SK-N-SH (cell line): ENCODE results near the gene BMAL1. TPM values are rescaled to one million over a fixed set of nuclear protein-coding genes. Genes with fewer than 3 reads are reported as not detected.

ENCODE experiments used
- CTCF ChIA-PET: fragments of 300-600, 350-600 bp; formaldehyde crosslinking; extraction: SDS; loops from one replicate; lab custom pipeline; 2021; lab: Yijun Ruan, JAX
- POLR2A ChIA-PET: fragments of 350-600 bp; sonication (Branson Sonifier 250); formaldehyde crosslinking; extraction: SDS; loops from one replicate; lab custom pipeline; 2020; ENCODE audit warnings: antibody characterized with exemption, inconsistent platforms; lab: Yijun Ruan, JAX
- DNase-seq: peaks from one replicate; pipeline ENCODE4 v3.0.0; 2012
- H2AFZ ChIP-seq: fragments of 200-600 bp; sonication (generic); 2 replicates; pipeline ENCODE4 v1.8.1; 2016; ENCODE audit warnings: antibody characterized with exemption, mild to moderate bottlenecking, low read depth
- H3F3A ChIP-seq: fragments of 200-600 bp; sonication (generic); replicated peaks from 2 replicates; pipeline ENCODE3; 2016; ENCODE audit warnings: antibody characterized with exemption, mild to moderate bottlenecking; ENCODE audit not compliant: insufficient read depth
- H3K27ac ChIP-seq, 2 experiments: fragments of 200-500 bp in 1 of 2; fragments of 200-600 bp in 1 of 2; sonication (Bioruptor generic) in 1 of 2; sonication (generic), shearing (Covaris generic) in 1 of 2; 2 replicates each; pipeline versions ENCODE4 v1.5.1 to v1.6.1; 2014 to 2016; ENCODE audit warnings: low read depth in 2 of 2, inconsistent platforms in 1 of 2, low read length in 1 of 2, mild to moderate bottlenecking in 1 of 2, mixed read lengths in 1 of 2
- H3K27me3 ChIP-seq: fragments of 200-600 bp; sonication (generic), shearing (Covaris generic); 2 replicates; pipeline ENCODE4 v1.6.1; 2016; ENCODE audit warnings: mixed run types; ENCODE audit not compliant: insufficient read depth
- H3K36me3 ChIP-seq, 2 experiments: fragments of 200-500 bp in 1 of 2; fragments of 200-600 bp in 1 of 2; sonication (Bioruptor generic) in 1 of 2; sonication (generic) in 1 of 2; replicated peaks in 1 of 2; 2 replicates each; pipeline versions ENCODE3 to v1.5.1; 2014 to 2016; ENCODE audit warnings: low read length in 1 of 2, mild to moderate bottlenecking in 1 of 2; ENCODE audit not compliant: insufficient read depth in 2 of 2, control insufficient read depth in 1 of 2
- H3K4me1 ChIP-seq, 2 experiments: fragments of 200-500 bp in 1 of 2; fragments of 200-600 bp in 1 of 2; sonication (Bioruptor generic) in 1 of 2; sonication (generic), shearing (Covaris generic) in 1 of 2; 2 replicates each; pipeline versions ENCODE4 v1.5.1 to v1.6.1; 2014 to 2016; ENCODE audit warnings: low read depth in 1 of 2, low read length in 1 of 2, mixed run types in 1 of 2; ENCODE audit not compliant: insufficient read depth in 2 of 2, control insufficient read depth in 1 of 2
- H3K4me2 ChIP-seq: fragments of 200-600 bp; sonication (generic), shearing (Covaris generic); 2 replicates; pipeline ENCODE4 v1.6.1; 2017; ENCODE audit warnings: mixed run types
- H3K4me3 ChIP-seq, 2 experiments: fragments of 200-500 bp in 1 of 2; fragments of 200-600 bp in 1 of 2; sonication (Bioruptor generic) in 1 of 2; sonication (generic), shearing (Covaris generic) in 1 of 2; 2 replicates each; pipeline versions ENCODE4 v1.5.1 to v1.8.1; 2014 to 2016; ENCODE audit warnings: low read depth in 2 of 2, inconsistent platforms in 1 of 2, low read length in 1 of 2, mild to moderate bottlenecking in 1 of 2, mixed read lengths in 1 of 2, moderate library complexity in 1 of 2
- H3K79me2 ChIP-seq: fragments of 200-600 bp; sonication (generic); 2 replicates; pipeline ENCODE4 v1.8.1; 2017; ENCODE audit warnings: mild to moderate bottlenecking; ENCODE audit not compliant: insufficient read depth
- H3K9ac ChIP-seq: fragments of 200-600 bp; sonication (generic); 2 replicates; pipeline ENCODE4 v1.6.1; 2017; ENCODE audit warnings: mixed run types
- H3K9me2 ChIP-seq: fragments of 200-600 bp; sonication (generic); 2 replicates; pipeline ENCODE4 v1.6.1; 2017; ENCODE audit warnings: mixed run types
- H3K9me3 ChIP-seq: fragments of 200-600 bp; sonication (generic); 2 replicates; pipeline ENCODE4 v1.6.1; 2017; ENCODE audit warnings: mixed run types, mild to moderate bottlenecking, moderate library complexity
- H4K20me1 ChIP-seq: fragments of 200-600 bp; sonication (generic); 2 replicates; pipeline ENCODE4 v1.6.1; 2017; ENCODE audit warnings: mild to moderate bottlenecking, mixed run types; ENCODE audit not compliant: insufficient read depth
- CHD2 ChIP-seq: fragments of 150-350 bp; IDR thresholded peaks from 2 replicates; pipeline ENCODE4 v1.6.1; 2018; ENCODE audit warnings: low read length; ENCODE audit not compliant: partially characterized antibody
- CTCF ChIP-seq: fragments of 200-600 bp; sonication (generic); IDR thresholded peaks from 2 replicates; pipeline ENCODE4 v1.6.1; 2017; ENCODE audit warnings: antibody characterized with exemption, mild to moderate bottlenecking, moderate library complexity
- ELF1 ChIP-seq: IDR thresholded peaks from 2 replicates; pipeline ENCODE4 v1.4.0; 2012
- EP300 ChIP-seq, 2 experiments: IDR thresholded peaks; 2 replicates each; pipeline versions ENCODE4 v1.4.0 to v1.6.1; 2012; ENCODE audit warnings: borderline replicate concordance in 1 of 2, low read depth in 1 of 2, low read length in 1 of 2
- EZH2phosphoT487 ChIP-seq: fragments of 200-600 bp; sonication (generic); IDR thresholded peaks from 2 replicates; pipeline ENCODE4 v1.6.1; 2017; ENCODE audit warnings: low read depth, mixed run types, mild to moderate bottlenecking, antibody characterized with exemption, moderate library complexity, borderline replicate concordance
- FOXJ3 ChIP-seq: sonication (generic); formaldehyde crosslinking; IDR thresholded peaks from 2 replicates; pipeline ENCODE4 v1.5.1; 2020; ENCODE audit warnings: mild to moderate bottlenecking, missing genetic modification reagents
- FOXM1 ChIP-seq: IDR thresholded peaks from 2 replicates; pipeline ENCODE4 v1.4.0; 2012; ENCODE audit warnings: low read depth, mild to moderate bottlenecking
- MAX ChIP-seq: IDR thresholded peaks from 2 replicates; pipeline ENCODE4 v1.4.0; 2012; ENCODE audit warnings: low read depth
- NFIC ChIP-seq: IDR thresholded peaks from 2 replicates; pipeline ENCODE4 v1.4.0; 2012; ENCODE audit warnings: borderline replicate concordance
- NRF1 ChIP-seq: IDR thresholded peaks from 2 replicates; pipeline ENCODE4 v1.6.1; 2012; ENCODE audit warnings: low read depth, mild to moderate bottlenecking, low read length
- POLR2AphosphoS5 ChIP-seq: IDR thresholded peaks from 2 replicates; pipeline ENCODE4 v1.6.1; 2012; ENCODE audit warnings: low read depth, low read length
- REST ChIP-seq: IDR thresholded peaks from 2 replicates; pipeline ENCODE4 v1.6.1; 2012; ENCODE audit warnings: mild to moderate bottlenecking, low read depth, low read length, moderate library complexity
- RFX5 ChIP-seq: IDR thresholded peaks from 2 replicates; pipeline ENCODE4 v1.6.1; 2012; ENCODE audit warnings: mild to moderate bottlenecking, improper control_type of control experiment, low read length
- TAF1 ChIP-seq: IDR thresholded peaks from 2 replicates; pipeline ENCODE4 v1.6.1; 2012; ENCODE audit warnings: low read depth, mild to moderate bottlenecking, low read length, moderate library complexity, borderline replicate concordance
- TCF12 ChIP-seq: IDR thresholded peaks from 2 replicates; pipeline ENCODE4 v1.4.0; 2012
- TEAD4 ChIP-seq: IDR thresholded peaks from 2 replicates; pipeline ENCODE4 v1.4.0; 2012; ENCODE audit warnings: mild to moderate bottlenecking, borderline replicate concordance; ENCODE audit not compliant: insufficient read depth
- USF2 ChIP-seq: fragments of 150-350 bp; IDR thresholded peaks from 2 replicates; pipeline ENCODE4 v1.6.1; 2017; ENCODE audit warnings: antibody characterized with exemption, low read length, low read depth, borderline replicate concordance
- YY1 ChIP-seq: IDR thresholded peaks from 2 replicates; pipeline ENCODE4 v1.4.0; 2012; ENCODE audit warnings: low read depth, mild to moderate bottlenecking
- WGBS: methylation state at CpG from one replicate; pipeline ENCODE4 v1.1.6; 2017; ENCODE audit warnings: low lambda C conversion rate; 5-methylcytosine and 5-hydroxymethylcytosine counted together
- polyA plus RNA-seq, 3 experiments: library from polyadenylated mRNA; depleted of rRNA; stranded (reverse); fragments of >200 nt; gene quantifications; 2 replicates each; pipeline ENCODE4 v1.2.3, GENCODE V29; 2012
- TF ChIP-seq, protein P1 (sequence below): IDR thresholded peaks from 2 replicates; pipeline ENCODE4; 2012

BMAL1 gene
- polyA plus RNA-seq, 1 of the 3 experiments (the other 2 are of a cell fraction) = 6.5 TPM

DNA sequence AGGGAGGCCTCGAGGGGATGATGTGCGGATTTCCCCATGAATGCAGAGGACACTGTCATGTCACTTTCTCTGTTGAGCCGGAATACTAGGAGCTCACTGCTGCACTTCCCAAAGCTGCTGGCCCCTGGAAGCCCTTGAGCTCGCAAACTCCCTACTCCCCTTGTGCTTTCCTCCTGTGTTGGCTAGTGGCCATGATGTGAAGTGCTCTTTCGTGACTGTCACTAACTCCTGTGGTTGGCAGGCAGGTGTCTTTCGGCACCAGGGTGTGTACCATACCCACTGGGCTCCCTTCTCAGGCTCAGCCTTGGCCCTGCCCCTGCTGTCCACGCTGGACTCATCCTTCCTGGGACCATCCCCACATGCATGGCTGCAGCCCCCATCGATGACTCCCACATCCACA is 99.2 kb downstream of the BMAL1 start (continued):
- no peak for TF ChIP-seq CTCF
- no peak for TF ChIP-seq FOXM1
- TF ChIP-seq RFX5 = no peak
- no peak for TF ChIP-seq TEAD4
- TF ChIP-seq EP300 (IDR thresholded peaks at IDR 0.05; ENCODE audit: borderline replicate concordance in 1 of 2, low read depth in 1 of 2, low read length in 1 of 2) = no peak
- TF ChIP-seq POLR2AphosphoS5 = no peak
- no peak for TF ChIP-seq ELF1

- Histone ChIP-seq H3F3A (no peaks in the 10 kb centered on the region), H2AFZ (no peak overlapping the region), H3K27ac (no peak overlapping the region), H3K9me2 (no peaks in the 10 kb centered on the region), H3K9me3 (no peaks in the 10 kb centered on the region), H4K20me1 (no peaks in the 10 kb centered on the region), H3K4me3 (no peak overlapping the region), H3K9ac (no peak overlapping the region), H3K4me1 (no peaks in the 10 kb centered on the region), H3K4me2 (no peak overlapping the region), H3K79me2 (no peaks in the 10 kb centered on the region), H3K36me3 (peaks cover 45 to 74% of the 10 kb centered on the region in 2 experiments), H3K27me3 (no peaks in the 10 kb centered on the region)
- CTCF ChIA-PET = interaction anchor here (0.7 to 1.9 kb wide), 4 partner anchors 35 to 419 kb away, joined by 3 to 8 read pairs (median 4); no protein-coding TSS in a partner anchor
- WGBS = 100% methylated on average over 2 of the region's 2 CpGs
- TF ChIP-seq ELF1 = no peak
- TF ChIP-seq NRF1 = no peak
- no peak for TF ChIP-seq REST
- TF ChIP-seq USF2 = no peak
- TF ChIP-seq EZH2phosphoT487 = no peak
- TF ChIP-seq POLR2AphosphoS5 = no peak
- no peak for TF ChIP-seq FOXJ3 (CRISPR knock-in tag)
- TF ChIP-seq TEAD4 = no peak
- TF ChIP-seq TAF1 = no peak
- no peak for TF ChIP-seq CTCF
- TF ChIP-seq CHD2 = no peak
- TF ChIP-seq TCF12 = no peak
- TF ChIP-seq, protein P1, sequence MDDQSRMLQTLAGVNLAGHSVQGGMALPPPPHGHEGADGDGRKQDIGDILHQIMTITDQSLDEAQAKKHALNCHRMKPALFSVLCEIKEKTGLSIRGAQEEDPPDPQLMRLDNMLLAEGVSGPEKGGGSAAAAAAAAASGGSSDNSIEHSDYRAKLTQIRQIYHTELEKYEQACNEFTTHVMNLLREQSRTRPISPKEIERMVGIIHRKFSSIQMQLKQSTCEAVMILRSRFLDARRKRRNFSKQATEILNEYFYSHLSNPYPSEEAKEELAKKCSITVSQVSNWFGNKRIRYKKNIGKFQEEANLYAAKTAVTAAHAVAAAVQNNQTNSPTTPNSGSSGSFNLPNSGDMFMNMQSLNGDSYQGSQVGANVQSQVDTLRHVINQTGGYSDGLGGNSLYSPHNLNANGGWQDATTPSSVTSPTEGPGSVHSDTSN = no peak
- TF ChIP-seq MAX = no peak
- no peak for TF ChIP-seq YY1
- no peak for TF ChIP-seq FOXM1
- no peak for TF ChIP-seq NFIC
- POLR2A ChIA-PET = no interaction called here
- DNase-seq = no peak
These were observed 100.7 kb downstream of the BMAL1 start for GRCh38 chr11:13378316-13378715.
